K562 (cell line): ENCODE data around the gene WWC2. TPM values are rescaled to one million over a fixed set of nuclear protein-coding genes. Genes with fewer than 3 reads are reported as not detected.

Source experiments
- FIP1L1 ChIP-seq: fragments of 200-400 bp; formaldehyde crosslinking; IDR thresholded peaks from 2 replicates; pipeline ENCODE4 v1.6.1; 2018; ENCODE audit warnings: mild to moderate bottlenecking, low read depth, low read length; ENCODE audit not compliant: poor library complexity, severe bottlenecking
- FUS ChIP-seq: fragments of 200-400 bp; formaldehyde crosslinking; optimal IDR thresholded peaks from 2 replicates; pipeline ENCODE3; 2017; ENCODE audit warnings: low read depth, low read length
- LCOR ChIP-seq: sonication (generic); formaldehyde crosslinking; IDR thresholded peaks from 2 replicates; pipeline ENCODE4 v1.8.0; 2022; ENCODE audit warnings: mild to moderate bottlenecking, missing genetic modification reagents
- NFE2L1 ChIP-seq: fragments of 450-650 bp; IDR thresholded peaks from 2 replicates; pipeline ENCODE4 v1.6.1; 2016; ENCODE audit warnings: missing genetic modification characterization, low read depth, mild to moderate bottlenecking, missing compliant biosample characterization, moderate library complexity, borderline replicate concordance
- ZKSCAN3 ChIP-seq: fragments of 250-450 bp; sonication (Bioruptor Pico); IDR thresholded peaks from 2 replicates; pipeline ENCODE4 v1.4.0; 2020
- ZNF311 ChIP-seq: fragments of 250-450 bp; sonication (Bioruptor Pico); IDR thresholded peaks from 2 replicates; pipeline ENCODE4 v1.4.0; 2020; ENCODE audit warnings: mild to moderate bottlenecking, moderate library complexity
- polyA plus RNA-seq, 8 experiments: library from polyadenylated mRNA; depleted of rRNA in 4 of 8; stranded (reverse) in 5 of 8; unstranded in 3 of 8; fragments of >200 nt; fragmentation: Nextera tagmentation in 2 of 8; fragmentation: Illumina TruSeq in 1 of 8; extraction: Ambion mirVana in 2 of 8; extraction: Trizol in 1 of 8; gene quantifications; 2 replicates each; pipeline versions ENCODE4 v1.2.1 to v1.2.3, GENCODE V29; 2011 to 2014; ENCODE audit warnings: inconsistent platforms in 1 of 8, missing spikeins in 1 of 8
- total RNA-seq, 7 experiments: library from RNA; depleted of rRNA in 6 of 7; stranded (reverse); fragments of >200 nt in 6 of 7; fragmentation: Illumina TruSeq in 2 of 7; extraction: Trizol in 2 of 7; gene quantifications; 2 replicates each; pipeline versions ENCODE4 v1.2.1 to v1.2.3, GENCODE V29; 2011 to 2021; ENCODE audit warnings: low replicate concordance in 1 of 7
- TF ChIP-seq, protein P1 (sequence below): fragments of 450-650 bp; IDR thresholded peaks from 2 replicates; pipeline ENCODE4 v1.6.1; 2018; ENCODE audit warnings: mild to moderate bottlenecking, low read depth; ENCODE audit not compliant: partially characterized antibody
- TF ChIP-seq, protein P2 (sequence below): sonication (generic); formaldehyde crosslinking; IDR thresholded peaks from 2 replicates; pipeline ENCODE4 v1.8.1; 2022; ENCODE audit warnings: missing genetic modification reagents
- TF ChIP-seq, protein P3 (sequence below): sonication (generic); formaldehyde crosslinking; IDR thresholded peaks from 2 replicates; pipeline ENCODE4 v1.8.0; 2022; ENCODE audit warnings: missing genetic modification reagents, mild to moderate bottlenecking, moderate library complexity, borderline replicate concordance

The WWC2 gene
- total and polyA plus RNA-seq, 9 of the 15 experiments (the other 6 are each of a cell fraction or from before 2014, with no cell fraction given), result 3.7 to 39.4 (median 19.6) TPM

DNA sequence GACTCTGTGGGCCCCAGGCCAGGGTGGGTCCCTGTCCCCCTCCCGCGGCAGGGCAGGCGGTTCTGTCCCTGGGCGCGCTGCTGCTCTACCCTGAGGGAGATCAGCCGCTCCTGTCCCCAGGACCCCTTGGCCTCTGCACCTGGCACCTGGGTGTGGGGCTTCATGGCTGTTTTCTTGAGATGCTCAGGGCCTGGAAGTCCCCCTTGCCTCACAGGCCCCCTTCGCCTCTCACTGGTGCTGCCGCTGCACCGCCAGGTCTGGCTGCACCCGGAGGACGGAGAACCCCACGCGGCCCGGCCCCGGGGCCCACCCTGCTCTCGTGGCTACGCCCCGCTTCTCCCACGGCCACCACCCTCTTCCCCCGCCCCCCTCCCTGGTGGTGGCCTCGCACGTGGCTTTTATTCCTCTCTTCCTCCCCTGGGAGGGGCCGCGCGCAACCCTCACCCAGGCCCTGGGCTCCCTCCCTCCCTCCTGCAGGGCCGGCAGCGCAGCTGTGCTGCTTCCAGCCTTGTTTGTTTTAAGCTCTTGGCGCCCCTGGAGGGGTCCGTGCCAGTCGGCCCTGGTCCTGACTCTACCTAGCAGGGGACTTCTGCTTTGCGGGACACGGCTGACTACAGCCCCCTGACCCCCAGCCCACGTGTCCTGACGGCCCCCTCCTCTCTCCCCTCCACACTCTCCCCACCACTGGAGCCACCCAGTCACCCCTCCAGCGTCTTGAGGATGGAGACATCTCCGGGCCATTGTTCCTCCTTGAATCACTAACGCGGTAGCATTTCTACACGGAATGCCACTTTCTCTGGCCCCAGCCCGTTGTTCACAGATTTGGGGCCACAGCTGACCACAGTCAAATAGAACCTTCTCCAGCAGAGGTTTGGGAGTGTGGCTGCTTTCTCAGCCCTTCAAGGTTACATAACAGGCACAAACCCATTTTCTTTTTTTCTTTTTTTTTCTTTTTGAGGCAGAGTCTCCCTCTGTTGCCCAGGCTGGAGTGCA, 243.8 kb downstream of the WWC2 start (continued):
- TF ChIP-seq, protein P1, sequence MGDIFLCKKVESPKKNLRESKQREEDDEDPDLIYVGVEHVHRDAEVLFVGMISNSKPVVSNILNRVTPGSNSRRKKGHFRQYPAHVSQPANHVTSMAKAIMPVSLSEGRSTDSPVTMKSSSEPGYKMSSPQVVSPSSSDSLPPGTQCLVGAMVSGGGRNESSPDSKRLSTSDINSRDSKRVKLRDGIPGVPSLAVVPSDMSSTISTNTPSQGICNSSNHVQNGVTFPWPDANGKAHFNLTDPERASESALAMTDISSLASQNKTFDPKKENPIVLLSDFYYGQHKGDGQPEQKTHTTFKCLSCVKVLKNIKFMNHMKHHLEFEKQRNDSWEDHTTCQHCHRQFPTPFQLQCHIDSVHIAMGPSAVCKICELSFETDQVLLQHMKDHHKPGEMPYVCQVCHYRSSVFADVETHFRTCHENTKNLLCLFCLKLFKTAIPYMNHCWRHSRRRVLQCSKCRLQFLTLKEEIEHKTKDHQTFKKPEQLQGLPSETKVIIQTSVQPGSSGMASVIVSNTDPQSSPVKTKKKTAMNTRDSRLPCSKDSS, result no peak
- TF ChIP-seq ZKSCAN3 (CRISPR knock-in tag), result no peak
- no peak for TF ChIP-seq LCOR (CRISPR knock-in tag)
- no peak for TF ChIP-seq FUS
- TF ChIP-seq FIP1L1, result no peak
- TF ChIP-seq, protein P2, sequence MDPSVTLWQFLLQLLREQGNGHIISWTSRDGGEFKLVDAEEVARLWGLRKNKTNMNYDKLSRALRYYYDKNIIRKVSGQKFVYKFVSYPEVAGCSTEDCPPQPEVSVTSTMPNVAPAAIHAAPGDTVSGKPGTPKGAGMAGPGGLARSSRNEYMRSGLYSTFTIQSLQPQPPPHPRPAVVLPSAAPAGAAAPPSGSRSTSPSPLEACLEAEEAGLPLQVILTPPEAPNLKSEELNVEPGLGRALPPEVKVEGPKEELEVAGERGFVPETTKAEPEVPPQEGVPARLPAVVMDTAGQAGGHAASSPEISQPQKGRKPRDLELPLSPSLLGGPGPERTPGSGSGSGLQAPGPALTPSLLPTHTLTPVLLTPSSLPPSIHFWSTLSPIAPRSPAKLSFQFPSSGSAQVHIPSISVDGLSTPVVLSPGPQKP (CRISPR knock-in tag), result no peak
- TF ChIP-seq, protein P3, sequence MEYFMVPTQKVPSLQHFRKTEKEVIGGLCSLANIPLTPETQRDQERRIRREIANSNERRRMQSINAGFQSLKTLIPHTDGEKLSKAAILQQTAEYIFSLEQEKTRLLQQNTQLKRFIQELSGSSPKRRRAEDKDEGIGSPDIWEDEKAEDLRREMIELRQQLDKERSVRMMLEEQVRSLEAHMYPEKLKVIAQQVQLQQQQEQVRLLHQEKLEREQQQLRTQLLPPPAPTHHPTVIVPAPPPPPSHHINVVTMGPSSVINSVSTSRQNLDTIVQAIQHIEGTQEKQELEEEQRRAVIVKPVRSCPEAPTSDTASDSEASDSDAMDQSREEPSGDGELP (CRISPR knock-in tag), result no peak
- TF ChIP-seq ZNF311 (CRISPR knock-in tag), result no peak
- no peak for TF ChIP-seq NFE2L1 (tag)
